Liver (tissue), 9 donors: ENCODE data around the gene SEMA4D. TPM values are rescaled to one million over a fixed set of nuclear protein-coding genes. Genes with fewer than 3 reads are reported as not detected.

Experiments
- DNase-seq: peaks from one replicate; pipeline ENCODE4 v3.0.0-alpha.2; 2017; ENCODE audit warnings: low spot score
- H3K27ac ChIP-seq, 2 donors: one replicate each; pipeline ENCODE4 v1.7.0; 2013; ENCODE audit warnings: inconsistent platforms in 2 of 2, low read length in 2 of 2, control low read depth in 1 of 2, low read depth in 1 of 2, mild to moderate bottlenecking in 1 of 2
- H3K27me3 ChIP-seq, 4 donors: one replicate each; pipeline versions ENCODE4 v1.6.1 to v1.7.0; 2013; ENCODE audit warnings: low read length in 3 of 4, inconsistent platforms in 1 of 4, mild to moderate bottlenecking in 1 of 4, moderate library complexity in 1 of 4; ENCODE audit not compliant: control insufficient read depth in 4 of 4, insufficient read depth in 4 of 4
- H3K36me3 ChIP-seq, 4 donors: one replicate each; pipeline versions ENCODE4 v1.6.1 to v1.7.0; 2013; ENCODE audit warnings: low read length in 3 of 4, mild to moderate bottlenecking in 3 of 4, low read depth in 1 of 4, moderate library complexity in 1 of 4; ENCODE audit not compliant: control insufficient read depth in 4 of 4, insufficient read depth in 3 of 4
- H3K4me1 ChIP-seq, 4 donors: one replicate each; pipeline versions ENCODE4 v1.6.1 to v1.7.0; 2013; ENCODE audit warnings: low read length in 3 of 4, mild to moderate bottlenecking in 3 of 4, moderate library complexity in 1 of 4; ENCODE audit not compliant: control insufficient read depth in 4 of 4, insufficient read depth in 4 of 4
- H3K4me3 ChIP-seq, 3 donors: one replicate each; pipeline versions ENCODE4 v1.6.1 to v1.7.0; 2013; ENCODE audit warnings: low read length in 3 of 3, control low read depth in 1 of 3, low read depth in 1 of 3, mild to moderate bottlenecking in 1 of 3
- H3K9ac ChIP-seq, 2 donors: one replicate each; pipeline ENCODE4 v1.7.0; 2013; ENCODE audit warnings: low read length in 2 of 2, mild to moderate bottlenecking in 2 of 2, moderate library complexity in 2 of 2, control low read depth in 1 of 2, low read depth in 1 of 2
- H3K9me3 ChIP-seq, 4 donors: one replicate each; pipeline versions ENCODE4 v1.6.1 to v1.7.0; 2013; ENCODE audit warnings: low read length in 3 of 4; ENCODE audit not compliant: control insufficient read depth in 4 of 4
- ATF3 ChIP-seq: IDR thresholded peaks from 2 replicates; pipeline ENCODE4 v1.6.1; 2016; ENCODE audit warnings: antibody characterized with exemption
- CTCF ChIP-seq: fragments of 150-350 bp; IDR thresholded peaks from 2 replicates; pipeline ENCODE4 v1.5.1; 2017; ENCODE audit warnings: improper control_type of control experiment, low read depth, low read length; ENCODE audit not compliant: missing input control
- EGR1 ChIP-seq, 2 donors: IDR thresholded peaks; 2 replicates each; pipeline ENCODE4 v1.6.1; 2016 to 2018; ENCODE audit warnings: antibody characterized with exemption in 2 of 2, low read depth in 2 of 2
- FOXA1 ChIP-seq: IDR thresholded peaks from 2 replicates; pipeline ENCODE4 v1.6.1; 2016; ENCODE audit warnings: antibody characterized with exemption
- FOXA2 ChIP-seq: IDR thresholded peaks from 2 replicates; pipeline ENCODE4 v1.6.1; 2016; ENCODE audit warnings: antibody characterized with exemption
- GABPA ChIP-seq, 2 donors: IDR thresholded peaks in 1 of 2; conservative IDR thresholded peaks in 1 of 2; 2 replicates each; pipeline ENCODE4 v1.6.1; 2016; ENCODE audit warnings: antibody characterized with exemption in 2 of 2, mild to moderate bottlenecking in 1 of 2, moderate library complexity in 1 of 2
- HNF4A ChIP-seq, 2 donors: conservative IDR thresholded peaks; 2 replicates each; pipeline ENCODE4 v1.6.1; 2016; ENCODE audit warnings: antibody characterized with exemption in 2 of 2, mild to moderate bottlenecking in 2 of 2
- HNF4G ChIP-seq: IDR thresholded peaks from 2 replicates; pipeline ENCODE4 v1.6.1; 2016; ENCODE audit warnings: antibody characterized with exemption
- JUND ChIP-seq, 2 donors: IDR thresholded peaks; 2 replicates each; pipeline ENCODE4 v1.6.1; 2016; ENCODE audit warnings: antibody characterized with exemption in 2 of 2
- MAX ChIP-seq: IDR thresholded peaks from 2 replicates; pipeline ENCODE4 v1.6.1; 2016; ENCODE audit warnings: antibody characterized with exemption
- RAD21 ChIP-seq, 2 donors: IDR thresholded peaks; 2 replicates each; pipeline ENCODE4 v1.6.1; 2016; ENCODE audit warnings: antibody characterized with exemption in 2 of 2, mild to moderate bottlenecking in 2 of 2
- REST ChIP-seq: IDR thresholded peaks from 2 replicates; pipeline ENCODE4 v1.6.1; 2016; ENCODE audit warnings: antibody characterized with exemption, mild to moderate bottlenecking
- RXRA ChIP-seq, 2 donors: IDR thresholded peaks; 2 replicates each; pipeline ENCODE4 v1.6.1; 2017 to 2018; ENCODE audit warnings: antibody characterized with exemption in 2 of 2, mild to moderate bottlenecking in 1 of 2
- SP1 ChIP-seq: IDR thresholded peaks from 2 replicates; pipeline ENCODE4 v1.6.1; 2018; ENCODE audit warnings: antibody characterized with exemption, mild to moderate bottlenecking
- TAF1 ChIP-seq: conservative IDR thresholded peaks from 2 replicates; pipeline ENCODE4 v1.6.1; 2016; ENCODE audit warnings: antibody characterized with exemption, mild to moderate bottlenecking
- YY1 ChIP-seq: IDR thresholded peaks from 2 replicates; pipeline ENCODE4 v1.6.1; 2016; ENCODE audit warnings: antibody characterized with exemption, mild to moderate bottlenecking
- ZBTB33 ChIP-seq: IDR thresholded peaks from 2 replicates; pipeline ENCODE4 v1.6.1; 2016; ENCODE audit warnings: antibody characterized with exemption
- WGBS: extraction: QIAGEN DNeasy Blood & Tissue Kit; methylation state at CpG from one replicate; pipeline ENCODE4 v1.1.7; 2013; 5-methylcytosine and 5-hydroxymethylcytosine counted together
- polyA plus RNA-seq, 2 donors: library from polyadenylated mRNA; stranded (reverse) in 1 of 2; unstranded in 1 of 2; fragments of 200-250 nt in 1 of 2; fragments of >200 nt in 1 of 2; fragmentation: Nextera tagmentation in 1 of 2; extraction: Ambion mirVana in 1 of 2; gene quantifications; one replicate each; pipeline versions ENCODE4 v1.2.1 to v1.2.3, GENCODE V29; 2013 to 2015
- total RNA-seq, 2 donors: library from RNA; depleted of rRNA; stranded (reverse); fragments of >200 nt; gene quantifications; one replicate each; pipeline ENCODE4 v1.2.3, GENCODE V29; 2014
- donor health status: healthy.
- donor health status: healthy.
- donor health status: healthy.
- donor health status: healthy.
- donor health status: healthy.

SEMA4D gene
- total and polyA plus RNA-seq, 4 donors, result 1.4 to 12.0 (median 4.1) TPM

- Histone ChIP-seq H3K4me1 (no peaks in the 10 kb centered on the region), H3K9me3 (no peaks in the 10 kb centered on the region), H3K27ac (no peak overlapping the region), H3K36me3 (no peaks in the 10 kb centered on the region), H3K27me3 (no peaks in the 10 kb centered on the region), H3K9ac (no peak overlapping the region), H3K4me3 (no peak overlapping the region)
- WGBS, result 88% methylated on average over 11 of the region's 11 CpGs
- no peak for TF ChIP-seq EGR1 (IDR thresholded peaks at IDR 0.05; ENCODE audit: low read depth in 2 of 2)
- TF ChIP-seq HNF4A (conservative IDR thresholded peaks at IDR 0.05), result no peak
- no peak for TF ChIP-seq JUND (IDR thresholded peaks at IDR 0.05)
- TF ChIP-seq YY1, result no peak
- no peak for TF ChIP-seq ZBTB33
- TF ChIP-seq HNF4G, result no peak
- TF ChIP-seq SP1, result no peak
- no peak for TF ChIP-seq FOXA2
- no peak for TF ChIP-seq TAF1
- no peak for TF ChIP-seq RXRA (IDR thresholded peaks at IDR 0.05)
- TF ChIP-seq GABPA (IDR thresholded peaks at IDR 0.05 in 1 of 2, conservative IDR thresholded peaks at IDR 0.05 in 1 of 2), result no peak
- TF ChIP-seq ATF3, result no peak
- no peak for TF ChIP-seq RAD21 (IDR thresholded peaks at IDR 0.05)
- no peak for TF ChIP-seq MAX
- DNase-seq, result no peak
Observed at GRCh38 chr9:89453452-89453851, 44.5 kb downstream of the SEMA4D start.

GRCh38 chr9:89452561-89452960 lies 45.4 kb downstream of the SEMA4D start:
- Histone ChIP-seq H3K27ac (no peak overlapping the region), H3K4me3 (no peak overlapping the region), H3K9me3 (no peaks in the 10 kb centered on the region), H3K36me3 (no peaks in the 10 kb centered on the region), H3K27me3 (no peaks in the 10 kb centered on the region), H3K4me1 (no peaks in the 10 kb centered on the region), H3K9ac (no peak overlapping the region)
- 95% methylated on average over 7 of the region's 7 CpGs for WGBS
- no peak for DNase-seq
- TF ChIP-seq RAD21 (IDR thresholded peaks at IDR 0.05) (no peak), RXRA (IDR thresholded peaks at IDR 0.05) (no peak), TAF1 (no peak), FOXA2 (no peak), SP1 (no peak), YY1 (no peak), REST (no peak), EGR1 (IDR thresholded peaks at IDR 0.05; ENCODE audit: low read depth in 2 of 2) (no peak), ZBTB33 (no peak), FOXA1 (no peak), MAX (no peak), HNF4A (conservative IDR thresholded peaks at IDR 0.05) (no peak), GABPA (IDR thresholded peaks at IDR 0.05 in 1 of 2, conservative IDR thresholded peaks at IDR 0.05 in 1 of 2) (no peak), JUND (IDR thresholded peaks at IDR 0.05) (no peak), CTCF (no peak), HNF4G (no peak), ATF3 (no peak)
